ENCODE data around the gene RETN.

The RETN gene

GRCh38 chr19:7639863-7640348 is 28.9 kb upstream of the RETN start:
- H3K4me2 ChIP-seq (ENCODE audit: low read length), result no peak overlapping the region
- H4K20me1 ChIP-seq (ENCODE audit: control insufficient read depth, insufficient read depth, low read depth, low read length), result no peaks in the 10 kb centered on the region
- peaks cover 13% of the 10 kb centered on the region; the same call in 1 of the 2 replicates for H3K36me3 ChIP-seq (ENCODE audit: control insufficient read depth, low read length)
- H3K79me2 ChIP-seq (ENCODE audit: control insufficient read depth, low read length), result peaks cover 16% of the 10 kb centered on the region
- H3K27me3 ChIP-seq (ENCODE audit: control insufficient read depth, low read length), result no peaks in the 10 kb centered on the region
- TF ChIP-seq, protein P1, sequence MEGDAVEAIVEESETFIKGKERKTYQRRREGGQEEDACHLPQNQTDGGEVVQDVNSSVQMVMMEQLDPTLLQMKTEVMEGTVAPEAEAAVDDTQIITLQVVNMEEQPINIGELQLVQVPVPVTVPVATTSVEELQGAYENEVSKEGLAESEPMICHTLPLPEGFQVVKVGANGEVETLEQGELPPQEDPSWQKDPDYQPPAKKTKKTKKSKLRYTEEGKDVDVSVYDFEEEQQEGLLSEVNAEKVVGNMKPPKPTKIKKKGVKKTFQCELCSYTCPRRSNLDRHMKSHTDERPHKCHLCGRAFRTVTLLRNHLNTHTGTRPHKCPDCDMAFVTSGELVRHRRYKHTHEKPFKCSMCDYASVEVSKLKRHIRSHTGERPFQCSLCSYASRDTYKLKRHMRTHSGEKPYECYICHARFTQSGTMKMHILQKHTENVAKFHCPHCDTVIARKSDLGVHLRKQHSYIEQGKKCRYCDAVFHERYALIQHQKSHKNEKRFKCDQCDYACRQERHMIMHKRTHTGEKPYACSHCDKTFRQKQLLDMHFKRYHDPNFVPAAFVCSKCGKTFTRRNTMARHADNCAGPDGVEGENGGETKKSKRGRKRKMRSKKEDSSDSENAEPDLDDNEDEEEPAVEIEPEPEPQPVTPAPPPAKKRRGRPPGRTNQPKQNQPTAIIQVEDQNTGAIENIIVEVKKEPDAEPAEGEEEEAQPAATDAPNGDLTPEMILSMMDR (IDR thresholded peaks at IDR 0.05; ENCODE audit: low read depth, low read length, poor library complexity, severe bottlenecking), result no peak
- no peak for TF ChIP-seq EZH2phosphoT487 (IDR thresholded peaks at IDR 0.05; ENCODE audit: borderline replicate concordance, low read length)
- peaks cover 6% of the 10 kb centered on the region; the same call in 1 of the 2 replicates for H3F3A ChIP-seq (ENCODE audit: control insufficient read depth, insufficient read depth)
- no peak overlapping the region for H3K4me3 ChIP-seq (ENCODE audit: low read length)
- H3K9me2 ChIP-seq (replicated peaks; ENCODE audit: control insufficient read depth, low read length), result no peaks in the 10 kb centered on the region
- H3K9me3 ChIP-seq (ENCODE audit: control insufficient read depth, insufficient read depth, low read length), result peaks cover 5% of the 10 kb centered on the region; the same call in 1 of the 2 replicates
- no peak overlapping the region for H3K27ac ChIP-seq (ENCODE audit: low read depth, low read length)
- peaks cover 23% of the 10 kb centered on the region for H3K4me1 ChIP-seq (ENCODE audit: control insufficient read depth, low read length)

GRCh38 chr19:7640803-7641202 is 28.0 kb upstream of the RETN start:
- Histone ChIP-seq H3K36me3 (ENCODE audit: control insufficient read depth, low read length) (peaks cover 13% of the 10 kb centered on the region; the same call in 1 of the 2 replicates), H3K27ac (ENCODE audit: low read depth, low read length) (no peak overlapping the region), H3K79me2 (ENCODE audit: control insufficient read depth, low read length) (peaks cover 16% of the 10 kb centered on the region), H3K9me2 (replicated peaks; ENCODE audit: control insufficient read depth, low read length) (no peaks in the 10 kb centered on the region), H3F3A (ENCODE audit: control insufficient read depth, insufficient read depth) (peaks cover 6% of the 10 kb centered on the region; the same call in 1 of the 2 replicates), H3K4me2 (ENCODE audit: low read length) (no peak overlapping the region), H4K20me1 (ENCODE audit: control insufficient read depth, insufficient read depth, low read depth, low read length) (no peaks in the 10 kb centered on the region), H3K4me1 (ENCODE audit: control insufficient read depth, low read length) (peaks cover 23% of the 10 kb centered on the region), H3K4me3 (ENCODE audit: low read length) (no peak overlapping the region), H3K27me3 (ENCODE audit: control insufficient read depth, low read length) (no peaks in the 10 kb centered on the region), H3K9me3 (ENCODE audit: control insufficient read depth, insufficient read depth, low read length) (peaks cover 5% of the 10 kb centered on the region; the same call in 1 of the 2 replicates)
- TF ChIP-seq, protein P1 (IDR thresholded peaks at IDR 0.05; ENCODE audit: low read depth, low read length, poor library complexity, severe bottlenecking), result no peak
- no peak for TF ChIP-seq EZH2phosphoT487 (IDR thresholded peaks at IDR 0.05; ENCODE audit: borderline replicate concordance, low read length)

DNA sequence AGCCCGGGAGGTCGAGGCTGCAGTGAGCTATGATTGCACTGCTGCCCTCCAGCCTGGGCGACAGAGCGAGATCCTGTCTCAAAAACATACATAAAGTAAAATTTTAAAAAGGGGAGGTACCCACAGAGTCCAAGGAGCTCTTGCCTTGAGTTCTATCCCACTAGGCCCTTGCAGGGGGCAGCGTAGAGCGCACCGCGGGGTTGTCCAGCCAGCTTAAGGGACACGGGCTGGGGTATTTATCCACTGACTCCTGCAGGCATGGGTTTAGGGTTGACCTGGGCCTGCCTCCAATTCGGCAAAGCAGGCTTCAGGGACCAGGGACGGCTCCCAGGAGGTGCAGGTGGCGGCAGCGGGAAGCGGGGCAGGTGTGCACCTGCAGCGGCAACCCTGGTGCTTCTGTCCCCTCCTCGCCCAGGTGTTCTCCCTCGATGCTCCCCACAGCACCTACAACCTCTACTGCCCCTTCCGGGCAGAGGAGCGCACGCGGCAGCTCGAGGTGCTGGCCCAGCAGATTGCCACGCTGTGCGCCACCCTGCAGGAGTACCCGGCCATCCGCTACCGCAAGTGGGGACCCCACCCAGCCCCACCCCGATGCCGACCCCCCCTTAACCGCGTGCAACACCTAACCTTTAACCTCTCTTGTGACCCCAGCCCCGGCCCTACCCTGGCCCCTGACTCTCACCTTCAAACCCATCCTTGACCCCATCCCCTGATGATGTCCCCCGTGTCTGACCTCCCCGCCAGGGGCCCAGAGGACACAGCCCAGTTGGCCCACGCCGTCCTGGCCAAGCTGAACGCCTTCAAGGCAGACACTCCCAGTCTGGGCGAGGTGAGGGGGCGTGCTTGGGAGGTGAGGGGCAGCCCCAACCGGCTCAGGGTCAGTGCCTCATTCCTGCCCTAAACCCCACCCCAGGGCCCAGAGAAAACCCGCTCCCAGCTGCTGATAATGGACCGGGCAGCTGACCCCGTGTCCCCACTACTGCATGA is 27.3 kb upstream of the RETN start:
- no peaks in the 10 kb centered on the region for H3K27me3 ChIP-seq (ENCODE audit: control insufficient read depth, low read length)
- peaks cover 16% of the 10 kb centered on the region for H3K79me2 ChIP-seq (ENCODE audit: control insufficient read depth, low read length)
- H3K4me3 ChIP-seq (ENCODE audit: low read length), result no peak overlapping the region
- no peaks in the 10 kb centered on the region for H3K9me2 ChIP-seq (replicated peaks; ENCODE audit: control insufficient read depth, low read length)
- no peaks in the 10 kb centered on the region for H4K20me1 ChIP-seq (ENCODE audit: control insufficient read depth, insufficient read depth, low read depth, low read length)
- H3K36me3 ChIP-seq (ENCODE audit: control insufficient read depth, low read length), result peaks cover 13% of the 10 kb centered on the region; the same call in 1 of the 2 replicates
- no peak for TF ChIP-seq EZH2phosphoT487 (IDR thresholded peaks at IDR 0.05; ENCODE audit: borderline replicate concordance, low read length)
- TF ChIP-seq, protein P1 (IDR thresholded peaks at IDR 0.05; ENCODE audit: low read depth, low read length, poor library complexity, severe bottlenecking), result no peak
- H3K27ac ChIP-seq (ENCODE audit: low read depth, low read length), result no peak overlapping the region
- no peak overlapping the region for H3K4me2 ChIP-seq (ENCODE audit: low read length)
- H3K4me1 ChIP-seq (ENCODE audit: control insufficient read depth, low read length), result peaks cover 21% of the 10 kb centered on the region
- H3F3A ChIP-seq (ENCODE audit: control insufficient read depth, insufficient read depth), result peaks cover 6% of the 10 kb centered on the region; the same call in 1 of the 2 replicates
- peaks cover 5% of the 10 kb centered on the region; the same call in 1 of the 2 replicates for H3K9me3 ChIP-seq (ENCODE audit: control insufficient read depth, insufficient read depth, low read length)
